GM19351 (cell line): Measurements from ENCODE around the gene APPBP2.
"Not testable (repeated sequence)": the region's sequence is repeated elsewhere in the genome, so short reads cannot be mapped to it uniquely, and the experiment has no call there.

Source experiments
- ATAC-seq: cut with Tn5 transposase; IDR thresholded peaks from one replicate; pipeline ENCODE4 v1.9.1; 2021; ENCODE audit warnings: mild to moderate bottlenecking, moderate library complexity; ENCODE audit not compliant: unreplicated experiment

APPBP2 gene

GRCh38 chr17:60535382-60536279, 9.6 kb upstream of the APPBP2 start:
- ATAC-seq, result no peak

- no peak for ATAC-seq
These were observed 8.6 kb upstream of the APPBP2 start for GRCh38 chr17:60534613-60535157.

GRCh38 chr17:60534010-60534555, 8.0 kb upstream of the APPBP2 start:
- ATAC-seq, result no peak

GRCh38 chr17:60529806-60530205, 3.8 kb upstream of the APPBP2 start:
- ATAC-seq, result no peak

- no peak for ATAC-seq
These were observed 2.8 kb upstream of the APPBP2 start for GRCh38 chr17:60528828-60529227.

- no peak for ATAC-seq
These were observed 1.7 kb upstream of the APPBP2 start for GRCh38 chr17:60527701-60528100.

- no peak for ATAC-seq
These were observed 684 bp upstream of the APPBP2 start for GRCh38 chr17:60526726-60527125.

GRCh38 chr17:60525328-60525684, 736 bp downstream of the APPBP2 start:
- no peak for ATAC-seq

- ATAC-seq, result no peak
These were observed 1.3 kb downstream of the APPBP2 start for GRCh38 chr17:60524463-60525327.

GRCh38 chr17:60523822-60524221, 2.2 kb downstream of the APPBP2 start:
- no peak for ATAC-seq

GRCh38 chr17:60522889-60523626, 3.0 kb downstream of the APPBP2 start:
- no peak for ATAC-seq

GRCh38 chr17:60519795-60520194, 6.2 kb downstream of the APPBP2 start:
- ATAC-seq, result no peak

GRCh38 chr17:60515683-60516082, 10.4 kb downstream of the APPBP2 start:
- ATAC-seq, result not testable (repeated sequence)

- not testable (repeated sequence) for ATAC-seq
These were observed 10.8 kb downstream of the APPBP2 start for GRCh38 chr17:60515199-60515598.

- no peak for ATAC-seq
These were observed 11.5 kb downstream of the APPBP2 start for GRCh38 chr17:60514500-60514899.

- no peak for ATAC-seq
These were observed 12.0 kb downstream of the APPBP2 start for GRCh38 chr17:60514053-60514452.

GRCh38 chr17:60513014-60513413, 13.0 kb downstream of the APPBP2 start:
- no peak for ATAC-seq

GRCh38 chr17:60510723-60511122, 15.3 kb downstream of the APPBP2 start:
- ATAC-seq, result no peak

GRCh38 chr17:60510031-60510430, 16.0 kb downstream of the APPBP2 start:
- ATAC-seq, result no peak

GRCh38 chr17:60508384-60508980, 17.6 kb downstream of the APPBP2 start:
- no peak for ATAC-seq
